ENCODE measurements around the gene FURIN.
"Not testable (repeated sequence)": the region's sequence is repeated elsewhere in the genome, so short reads cannot be mapped to it uniquely, and the experiment has no call there.

DNA sequence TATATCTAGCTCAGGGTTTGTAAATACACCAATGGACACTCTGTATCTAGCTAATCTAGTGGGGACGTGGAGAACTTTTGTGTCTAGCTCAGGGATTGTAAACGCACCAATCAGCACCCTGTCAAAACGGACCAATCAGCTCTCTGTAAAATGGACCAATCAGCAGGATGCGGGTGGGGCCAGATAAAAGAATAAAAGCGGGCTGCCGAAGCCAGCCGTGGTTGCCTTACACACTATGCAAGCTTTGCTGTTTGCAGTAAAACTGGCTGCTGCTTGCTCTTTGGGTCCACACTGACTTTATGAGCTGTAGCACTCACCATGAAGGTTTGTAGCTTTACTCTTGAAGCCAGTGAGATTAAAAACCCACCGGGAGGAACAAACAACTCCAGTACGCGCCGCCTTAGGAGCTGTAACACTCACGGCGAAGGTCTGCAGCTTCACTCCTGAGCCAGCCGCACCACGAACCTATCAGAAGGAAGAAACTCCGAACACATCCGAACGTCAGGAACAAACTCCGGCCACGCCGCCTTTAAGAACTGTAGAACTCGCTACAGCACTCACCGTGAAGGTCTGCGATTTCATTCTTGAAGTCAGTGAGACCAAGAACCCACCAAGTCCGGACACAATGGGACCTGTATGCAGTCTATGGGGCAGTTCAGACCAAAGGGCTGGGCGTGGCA, 42.0 kb upstream of the FURIN start:
- not testable (repeated sequence) for TF ChIP-seq GABPA (IDR thresholded peaks at IDR 0.05; ENCODE audit: low read depth); POLR2AphosphoS5 (IDR thresholded peaks at IDR 0.05; ENCODE audit: low read depth); SPI1 (IDR thresholded peaks at IDR 0.05; ENCODE audit: borderline replicate concordance, low read depth)
- TF ChIP-seq, protein P1, sequence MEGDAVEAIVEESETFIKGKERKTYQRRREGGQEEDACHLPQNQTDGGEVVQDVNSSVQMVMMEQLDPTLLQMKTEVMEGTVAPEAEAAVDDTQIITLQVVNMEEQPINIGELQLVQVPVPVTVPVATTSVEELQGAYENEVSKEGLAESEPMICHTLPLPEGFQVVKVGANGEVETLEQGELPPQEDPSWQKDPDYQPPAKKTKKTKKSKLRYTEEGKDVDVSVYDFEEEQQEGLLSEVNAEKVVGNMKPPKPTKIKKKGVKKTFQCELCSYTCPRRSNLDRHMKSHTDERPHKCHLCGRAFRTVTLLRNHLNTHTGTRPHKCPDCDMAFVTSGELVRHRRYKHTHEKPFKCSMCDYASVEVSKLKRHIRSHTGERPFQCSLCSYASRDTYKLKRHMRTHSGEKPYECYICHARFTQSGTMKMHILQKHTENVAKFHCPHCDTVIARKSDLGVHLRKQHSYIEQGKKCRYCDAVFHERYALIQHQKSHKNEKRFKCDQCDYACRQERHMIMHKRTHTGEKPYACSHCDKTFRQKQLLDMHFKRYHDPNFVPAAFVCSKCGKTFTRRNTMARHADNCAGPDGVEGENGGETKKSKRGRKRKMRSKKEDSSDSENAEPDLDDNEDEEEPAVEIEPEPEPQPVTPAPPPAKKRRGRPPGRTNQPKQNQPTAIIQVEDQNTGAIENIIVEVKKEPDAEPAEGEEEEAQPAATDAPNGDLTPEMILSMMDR (IDR thresholded peaks at IDR 0.05; ENCODE audit: insufficient read depth, low read length) = not testable (repeated sequence)
- TF ChIP-seq, protein P2, sequence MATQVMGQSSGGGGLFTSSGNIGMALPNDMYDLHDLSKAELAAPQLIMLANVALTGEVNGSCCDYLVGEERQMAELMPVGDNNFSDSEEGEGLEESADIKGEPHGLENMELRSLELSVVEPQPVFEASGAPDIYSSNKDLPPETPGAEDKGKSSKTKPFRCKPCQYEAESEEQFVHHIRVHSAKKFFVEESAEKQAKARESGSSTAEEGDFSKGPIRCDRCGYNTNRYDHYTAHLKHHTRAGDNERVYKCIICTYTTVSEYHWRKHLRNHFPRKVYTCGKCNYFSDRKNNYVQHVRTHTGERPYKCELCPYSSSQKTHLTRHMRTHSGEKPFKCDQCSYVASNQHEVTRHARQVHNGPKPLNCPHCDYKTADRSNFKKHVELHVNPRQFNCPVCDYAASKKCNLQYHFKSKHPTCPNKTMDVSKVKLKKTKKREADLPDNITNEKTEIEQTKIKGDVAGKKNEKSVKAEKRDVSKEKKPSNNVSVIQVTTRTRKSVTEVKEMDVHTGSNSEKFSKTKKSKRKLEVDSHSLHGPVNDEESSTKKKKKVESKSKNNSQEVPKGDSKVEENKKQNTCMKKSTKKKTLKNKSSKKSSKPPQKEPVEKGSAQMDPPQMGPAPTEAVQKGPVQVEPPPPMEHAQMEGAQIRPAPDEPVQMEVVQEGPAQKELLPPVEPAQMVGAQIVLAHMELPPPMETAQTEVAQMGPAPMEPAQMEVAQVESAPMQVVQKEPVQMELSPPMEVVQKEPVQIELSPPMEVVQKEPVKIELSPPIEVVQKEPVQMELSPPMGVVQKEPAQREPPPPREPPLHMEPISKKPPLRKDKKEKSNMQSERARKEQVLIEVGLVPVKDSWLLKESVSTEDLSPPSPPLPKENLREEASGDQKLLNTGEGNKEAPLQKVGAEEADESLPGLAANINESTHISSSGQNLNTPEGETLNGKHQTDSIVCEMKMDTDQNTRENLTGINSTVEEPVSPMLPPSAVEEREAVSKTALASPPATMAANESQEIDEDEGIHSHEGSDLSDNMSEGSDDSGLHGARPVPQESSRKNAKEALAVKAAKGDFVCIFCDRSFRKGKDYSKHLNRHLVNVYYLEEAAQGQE (IDR thresholded peaks at IDR 0.05; ENCODE audit: insufficient replicate concordance, low read depth) = not testable (repeated sequence)

Measured in HL-60 (cell line).